Amniotic stem cell (primary cell): ENCODE data around the gene SUCO.
"Not testable (repeated sequence)": the region's sequence is repeated elsewhere in the genome, so short reads cannot be mapped to it uniquely, and the experiment has no call there.

Experiments used
- DNase-seq: peaks from one replicate; lab custom pipeline; 2025; lab: John Stamatoyannopoulos, UW

Gene SUCO

DNA sequence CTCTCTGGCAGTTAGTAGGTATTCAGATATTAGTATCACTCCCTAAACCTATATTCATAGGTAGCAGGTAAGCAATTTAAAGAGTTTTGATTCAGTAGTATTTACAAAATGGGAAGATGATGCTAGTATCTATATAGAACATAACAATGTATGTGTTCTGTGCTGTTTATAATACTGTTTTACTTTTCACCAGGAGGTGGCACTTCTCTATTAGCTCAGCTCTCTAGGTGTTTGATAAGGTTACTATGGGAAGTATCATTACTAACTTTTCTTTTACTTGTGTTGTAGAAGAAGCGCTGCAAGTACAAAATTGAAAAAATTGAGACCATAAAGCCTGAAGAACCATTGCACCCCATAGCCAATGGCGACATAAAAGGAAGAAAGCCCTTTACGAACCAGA, 76.6 kb downstream of the SUCO start:
- no peak for DNase-seq

DNA sequence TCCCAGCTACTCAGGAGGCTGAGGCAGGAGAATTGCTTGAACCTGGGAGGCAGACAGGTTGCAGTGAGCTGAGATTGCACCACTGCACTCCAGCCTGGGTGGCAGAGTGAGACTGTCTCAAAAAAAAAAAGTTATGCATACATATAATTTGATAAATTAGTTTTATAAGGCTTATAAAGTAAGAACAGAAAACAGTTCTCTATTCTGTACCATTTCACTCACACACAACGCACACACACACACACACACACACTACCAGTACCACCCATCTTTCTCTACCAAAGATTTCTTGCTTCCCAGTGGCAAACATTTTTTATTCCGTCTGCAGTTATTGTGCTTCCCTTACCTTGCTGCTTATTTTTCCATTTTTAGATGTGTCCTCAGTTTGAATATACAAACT, 79.5 kb downstream of the SUCO start:
- no peak for DNase-seq

DNA sequence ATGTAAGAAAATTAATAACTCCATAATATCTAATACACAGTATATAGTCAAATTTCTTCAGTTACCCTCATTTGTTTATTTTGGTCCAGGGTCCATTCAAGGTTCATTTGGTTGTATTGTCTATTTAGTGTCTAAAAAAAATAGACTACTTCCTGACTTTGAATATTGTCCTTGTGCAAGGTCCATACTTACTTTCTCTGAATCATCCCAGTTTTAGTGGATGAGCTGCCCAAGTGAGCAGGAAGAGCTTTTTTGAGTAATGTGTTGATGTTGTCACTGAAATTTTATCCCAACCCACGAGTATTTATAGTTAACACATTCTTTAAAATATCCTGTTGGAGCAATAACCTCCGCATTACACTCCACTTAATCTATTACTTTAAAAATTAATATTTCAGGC, 80.3 kb downstream of the SUCO start:
- no peak for DNase-seq

DNA sequence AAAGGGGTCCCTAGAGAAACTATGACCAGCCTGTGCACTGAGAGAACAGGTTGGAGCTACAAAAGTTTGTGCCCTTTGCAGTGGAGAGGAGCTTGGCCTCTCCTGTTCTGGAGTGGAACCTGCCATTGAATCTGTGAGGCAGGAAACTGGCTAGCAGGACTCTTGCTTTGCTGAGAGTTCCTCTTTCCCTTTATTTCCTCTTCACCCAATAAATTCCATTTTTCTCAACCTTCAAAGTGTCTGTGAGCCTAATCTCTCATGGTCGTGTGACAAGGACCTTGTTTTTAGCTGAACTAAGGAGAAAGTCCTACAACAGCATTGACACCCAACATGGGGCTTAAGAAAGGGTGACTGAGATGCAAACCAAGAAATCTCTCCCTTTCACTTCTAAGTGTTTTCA, 83.2 kb downstream of the SUCO start:
- DNase-seq: no peak

DNA sequence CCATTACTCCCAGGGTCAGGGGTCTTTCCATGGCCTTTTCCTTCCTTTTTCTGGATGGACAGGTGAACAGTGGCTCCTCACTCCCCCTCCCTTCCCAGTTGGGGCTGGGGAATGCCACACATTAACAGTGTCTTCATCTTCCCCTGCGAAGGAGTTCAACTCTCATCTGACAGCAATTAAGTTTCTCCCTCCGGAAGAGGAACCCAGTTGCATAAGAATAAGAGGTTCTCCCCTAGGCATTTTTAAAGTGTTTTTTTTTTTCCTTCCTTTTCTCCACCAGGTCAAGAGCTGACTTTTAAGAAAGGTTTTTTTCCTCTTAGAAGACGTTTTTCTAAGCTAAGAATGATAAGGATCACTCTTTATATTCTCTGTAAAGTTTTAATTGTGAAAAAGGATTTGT, 83.7 kb downstream of the SUCO start:
- no peak for DNase-seq

DNA sequence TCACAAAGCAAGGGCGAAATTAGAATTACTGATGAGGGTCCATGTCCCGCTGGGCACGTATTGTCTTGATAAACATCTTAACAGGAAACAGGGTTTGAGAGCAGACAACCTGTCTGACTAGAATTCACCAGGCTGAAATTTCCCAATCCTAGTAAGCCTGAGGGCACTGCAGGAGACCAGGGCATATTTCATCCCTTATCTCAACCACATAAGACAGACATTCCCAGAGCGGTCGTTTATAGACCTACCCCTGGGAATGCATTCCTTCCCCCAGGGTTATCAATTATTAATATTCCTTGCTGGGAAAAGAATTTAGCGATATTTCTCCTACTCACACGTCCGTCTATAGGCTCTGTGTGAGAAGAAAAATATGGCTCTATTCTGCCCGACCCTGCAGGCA, 87.7 kb downstream of the SUCO start:
- DNase-seq: not testable (repeated sequence)

DNA sequence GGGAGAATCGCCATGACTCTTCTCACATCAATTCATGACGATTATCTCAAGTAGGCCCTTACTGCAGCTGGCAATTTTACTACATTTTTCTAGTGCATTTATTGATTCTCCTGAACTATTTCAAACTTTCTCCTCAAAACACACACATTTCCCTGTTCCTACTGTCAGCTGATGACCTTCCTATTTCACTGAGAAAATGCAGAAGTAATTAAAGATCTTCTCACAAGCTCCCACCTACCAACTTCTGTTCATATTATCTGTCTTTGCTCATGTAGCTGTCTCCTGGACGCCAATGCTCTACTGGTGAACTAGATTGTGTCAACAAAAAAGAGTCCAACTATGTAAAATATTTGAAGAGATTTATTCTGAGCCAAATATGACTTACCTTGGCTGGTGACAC, 89.6 kb downstream of the SUCO start:
- no peak for DNase-seq

DNA sequence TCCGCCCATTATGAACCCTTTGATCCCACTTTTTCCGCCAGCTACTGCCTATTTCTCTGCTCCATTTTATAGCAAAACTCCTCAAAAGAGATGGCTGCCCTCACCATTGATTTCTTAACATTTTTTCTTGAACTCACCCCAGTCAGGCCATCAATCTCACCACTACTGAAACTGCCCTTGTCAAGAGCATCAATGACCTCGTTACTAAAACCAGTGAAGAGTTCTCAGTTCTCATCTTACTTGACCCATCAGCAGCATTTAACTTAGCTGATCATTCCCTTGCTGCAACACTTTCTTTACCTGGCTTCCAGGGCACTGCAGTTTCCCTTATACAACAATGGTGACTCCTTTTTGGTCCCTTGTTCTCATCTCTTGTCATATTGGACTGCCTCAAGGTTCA, 90.8 kb downstream of the SUCO start:
- DNase-seq: no peak

DNA sequence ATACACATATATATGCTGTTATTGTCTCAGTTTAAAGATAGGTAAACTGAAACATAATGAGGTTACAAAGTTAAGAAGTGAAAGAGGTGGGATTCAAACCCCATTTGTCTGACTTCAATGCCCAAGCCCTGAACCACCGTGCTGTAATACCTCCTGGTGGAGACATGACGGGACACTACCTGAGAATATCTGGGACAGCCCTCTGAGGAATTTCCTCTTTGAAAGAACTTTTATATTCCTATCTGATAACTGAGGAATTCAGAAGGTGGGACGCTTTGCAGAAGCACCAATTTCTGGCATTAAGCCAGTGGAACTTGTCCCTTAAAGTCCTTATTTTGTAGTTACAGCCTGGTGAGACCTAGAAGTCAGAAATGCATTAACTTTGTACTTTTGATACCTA, 93.9 kb downstream of the SUCO start:
- no peak for DNase-seq

DNA sequence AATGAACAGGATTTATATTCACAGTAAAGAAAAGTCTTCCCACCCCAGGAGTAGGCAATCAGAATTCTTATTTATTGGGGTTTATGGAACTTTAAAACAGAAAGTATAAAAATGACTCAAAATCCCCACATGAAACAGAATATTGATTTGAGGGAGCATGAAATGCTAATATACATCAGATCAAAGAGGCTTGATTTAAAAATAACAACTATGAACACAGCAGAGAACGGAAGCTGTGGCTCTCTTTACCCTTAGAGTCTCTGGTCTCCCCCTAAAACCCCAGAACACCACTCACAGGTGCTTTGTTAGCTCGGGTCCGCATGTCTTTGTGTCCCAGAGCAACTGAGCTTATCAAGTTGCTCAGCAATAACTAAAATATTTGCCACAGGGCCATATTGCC, 94.8 kb downstream of the SUCO start:
- no peak for DNase-seq

DNA sequence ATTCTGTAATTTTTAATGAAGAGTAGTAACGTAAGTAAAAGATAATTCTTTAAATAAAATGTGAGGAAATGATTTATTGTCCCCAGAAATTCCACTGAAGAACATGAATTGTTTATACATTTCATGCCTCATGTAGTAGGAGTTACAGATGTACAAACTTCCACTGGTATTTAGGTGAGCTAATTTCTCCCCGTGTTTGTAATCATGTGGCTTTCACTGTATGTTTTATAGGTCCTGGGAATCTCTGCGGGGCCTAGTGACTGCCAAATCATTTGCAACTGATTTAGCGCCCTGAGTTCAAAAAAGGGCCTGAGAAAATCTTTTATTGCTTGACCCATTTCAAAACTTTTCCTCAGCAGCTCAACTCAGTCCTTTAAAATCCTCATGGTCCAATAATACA, 95.5 kb downstream of the SUCO start:
- DNase-seq: no peak

DNA sequence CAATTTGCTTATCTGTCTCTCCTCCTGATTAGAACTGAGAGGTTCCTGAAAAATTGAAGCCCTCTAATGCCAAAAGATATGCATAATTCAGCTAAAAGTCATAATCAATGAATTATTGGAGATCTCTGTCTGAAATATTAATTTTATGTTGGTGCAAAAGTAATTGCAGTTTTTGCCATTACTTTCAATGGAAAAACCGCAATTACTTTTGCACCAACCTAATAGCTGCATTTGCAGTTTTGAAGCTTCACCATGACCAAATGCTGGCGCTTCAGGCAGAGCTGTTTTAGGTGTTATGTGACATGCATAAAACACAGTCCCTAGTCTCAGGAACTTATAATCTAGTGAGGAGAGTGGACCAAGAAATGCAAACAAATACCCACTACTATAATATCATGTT, 96.2 kb downstream of the SUCO start:
- DNase-seq: no peak

DNA sequence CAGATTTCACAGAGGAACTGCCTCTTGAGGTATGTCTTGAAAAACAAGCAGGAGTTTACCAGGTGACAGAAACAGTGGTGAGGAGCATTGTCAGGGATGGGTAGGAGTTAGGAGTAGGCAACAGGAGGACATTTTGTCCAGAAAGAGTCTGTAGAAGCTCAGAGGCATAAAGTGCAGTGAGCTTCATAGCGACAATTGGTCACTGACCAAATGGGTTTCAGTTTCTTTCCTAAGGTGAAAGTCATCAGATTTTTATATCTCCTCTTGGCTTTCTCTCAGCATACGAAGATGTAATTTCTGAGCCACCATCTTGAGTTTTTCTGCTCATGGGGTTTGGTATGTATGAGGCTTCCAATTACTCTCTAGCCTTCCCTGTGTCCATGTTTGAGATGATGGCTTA, 96.7 kb downstream of the SUCO start:
- no peak for DNase-seq

DNA sequence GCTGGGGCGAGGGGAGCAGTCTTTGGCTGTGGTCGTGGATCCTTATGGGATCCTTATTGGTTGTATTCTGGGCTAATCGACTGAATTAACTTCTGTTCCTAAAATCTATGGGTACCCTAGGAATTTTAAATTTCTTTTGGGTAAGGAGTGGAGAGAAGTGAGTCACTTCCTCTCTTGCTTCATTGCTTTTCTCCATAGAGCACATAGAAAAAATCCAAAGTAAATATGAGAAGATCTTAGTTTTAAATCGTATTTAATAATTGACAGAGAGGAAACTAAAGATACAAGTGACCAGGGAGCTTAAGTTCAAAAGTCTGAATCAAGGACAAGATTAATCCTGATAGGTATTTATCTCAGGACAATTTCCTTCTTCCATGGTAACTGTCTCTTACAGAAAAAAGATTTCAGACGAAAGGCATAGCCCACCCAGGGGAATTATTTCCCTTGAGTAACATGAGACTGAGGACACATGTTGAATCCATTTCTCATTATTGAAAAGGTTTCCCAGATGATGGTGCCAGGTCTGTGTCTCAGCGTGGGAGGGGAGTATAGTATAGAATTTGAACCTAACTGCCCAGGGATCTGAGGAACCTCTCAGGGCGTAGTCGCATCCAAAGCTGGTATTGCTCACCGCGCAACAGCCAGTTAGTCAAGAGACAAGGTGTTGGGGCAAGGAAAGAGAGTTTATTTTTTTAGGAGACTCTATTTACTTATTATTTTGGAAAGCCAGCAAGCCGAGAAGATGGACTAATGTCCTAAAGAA, 97.3 kb downstream of the SUCO start:
- no peak for DNase-seq

DNA sequence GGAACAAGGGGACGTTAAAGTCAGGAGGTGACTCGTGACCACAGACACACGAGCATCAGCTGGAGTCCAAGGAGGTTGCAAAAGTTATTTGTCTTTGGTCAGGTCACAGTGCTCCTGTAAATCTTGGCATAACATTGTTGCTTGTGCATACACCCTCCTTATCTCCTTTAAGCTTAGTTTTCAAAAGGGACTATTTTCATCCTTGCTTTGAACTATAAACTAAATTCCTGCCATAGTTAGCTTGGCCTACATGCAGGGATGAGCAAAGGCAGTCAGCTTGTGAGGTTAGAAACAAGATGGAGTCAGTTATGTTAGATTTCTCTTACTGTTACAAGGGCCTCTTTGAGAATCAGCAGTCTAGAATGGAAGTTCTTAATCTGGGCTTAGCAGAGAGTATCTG, 97.9 kb downstream of the SUCO start:
- no peak for DNase-seq

DNA sequence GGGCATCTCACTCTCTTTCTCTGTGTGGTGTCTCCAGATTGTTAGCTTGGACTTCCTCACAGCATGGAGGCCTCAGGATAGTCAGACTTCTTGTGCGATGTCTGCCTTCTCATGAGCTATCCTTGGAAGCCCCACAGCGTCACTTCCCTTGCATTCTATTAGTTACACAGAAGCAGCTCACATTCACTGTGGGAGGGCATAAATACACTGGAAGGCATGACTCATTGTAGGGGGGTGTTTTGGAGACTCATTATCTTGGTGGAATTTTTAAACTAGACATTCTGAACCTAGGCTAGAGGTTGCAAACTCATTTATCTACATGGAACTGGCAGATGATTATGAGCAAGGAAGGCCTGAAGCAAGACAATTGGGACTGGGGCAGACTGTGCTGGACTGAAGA, 104.6 kb downstream of the SUCO start:
- DNase-seq: no peak

DNA sequence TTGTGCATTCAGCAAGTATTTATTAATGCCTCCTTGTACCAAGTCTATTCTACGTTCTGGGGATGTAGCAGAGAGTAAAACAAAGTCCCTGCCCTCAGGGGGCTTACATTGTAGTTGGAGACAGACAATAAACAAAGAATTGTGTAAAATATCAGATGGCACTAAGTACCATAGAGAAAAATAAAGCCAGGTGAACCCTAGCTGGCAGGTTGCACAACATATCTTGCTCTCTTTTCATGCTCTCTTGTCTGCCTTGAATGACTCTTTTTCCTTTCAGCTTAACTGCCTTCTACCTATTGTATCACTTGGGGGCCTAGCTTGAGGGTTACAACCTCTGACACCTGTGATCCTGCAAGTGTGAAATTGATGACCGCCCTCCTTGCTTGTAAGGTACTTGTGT, 105.3 kb downstream of the SUCO start:
- no peak for DNase-seq

DNA sequence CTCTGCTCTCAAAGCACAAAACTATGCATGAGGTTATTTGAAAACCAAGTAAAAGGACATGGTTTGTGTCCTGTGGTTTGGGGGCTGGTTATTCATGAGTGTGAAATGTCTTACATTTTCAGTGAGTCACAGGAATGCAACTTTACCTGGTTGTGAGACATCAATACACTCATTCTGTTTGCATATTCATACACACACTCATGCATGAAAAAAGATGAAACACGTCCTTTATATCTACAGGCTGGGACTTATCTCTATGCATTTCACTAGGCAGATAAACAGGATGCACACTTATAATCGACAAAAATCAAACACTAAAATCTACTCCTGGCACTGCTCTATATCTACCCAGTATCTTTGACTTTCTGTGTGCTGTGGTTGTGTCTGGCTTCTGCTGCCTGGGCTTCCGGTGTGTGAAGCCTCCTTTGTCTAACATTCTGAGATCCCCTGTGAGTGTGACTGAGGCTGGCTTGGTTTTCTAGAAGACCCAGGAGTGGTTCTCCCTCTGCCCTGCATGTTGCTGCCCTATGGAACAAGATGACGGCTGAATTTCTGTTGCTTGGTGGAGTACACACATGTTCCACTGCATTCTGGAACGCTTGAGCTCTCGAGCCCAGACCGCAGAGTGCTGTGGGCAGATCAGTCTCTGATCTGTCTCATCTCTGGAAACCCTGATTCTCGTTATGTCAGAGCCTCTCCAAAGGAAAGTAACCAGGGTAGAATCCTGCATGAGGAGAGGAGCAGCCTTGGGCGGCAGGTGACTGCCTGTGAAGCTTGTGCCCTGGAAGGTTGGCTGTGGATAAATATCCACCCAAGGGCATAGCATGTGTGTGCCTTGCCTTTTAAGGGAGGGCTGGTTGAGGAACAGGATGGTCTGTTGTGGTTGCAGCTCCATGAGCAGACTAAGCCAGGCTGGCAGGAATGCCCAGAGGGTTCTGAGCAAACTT, 106.2 kb downstream of the SUCO start:
- DNase-seq: peak; percentile 16

DNA sequence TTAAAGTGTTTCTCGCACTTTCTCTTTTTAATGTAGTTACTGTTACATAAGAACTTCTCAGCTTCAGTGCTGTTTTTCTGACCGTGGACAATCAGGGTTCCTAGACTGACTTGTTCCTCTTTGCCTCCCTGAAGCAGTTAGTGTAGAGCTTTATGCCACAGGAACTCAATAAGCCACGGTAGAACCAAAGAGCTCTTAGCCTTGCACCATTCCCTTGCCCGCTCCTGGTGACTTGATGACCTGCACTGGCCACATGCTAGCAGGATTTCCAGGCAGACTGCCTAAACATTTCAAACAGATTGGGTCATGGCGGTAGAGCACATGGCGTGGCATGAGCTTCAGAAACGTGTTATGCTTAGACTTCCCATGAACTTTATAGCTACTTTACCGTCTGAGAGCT, 107.2 kb downstream of the SUCO start:
- no peak for DNase-seq

DNA sequence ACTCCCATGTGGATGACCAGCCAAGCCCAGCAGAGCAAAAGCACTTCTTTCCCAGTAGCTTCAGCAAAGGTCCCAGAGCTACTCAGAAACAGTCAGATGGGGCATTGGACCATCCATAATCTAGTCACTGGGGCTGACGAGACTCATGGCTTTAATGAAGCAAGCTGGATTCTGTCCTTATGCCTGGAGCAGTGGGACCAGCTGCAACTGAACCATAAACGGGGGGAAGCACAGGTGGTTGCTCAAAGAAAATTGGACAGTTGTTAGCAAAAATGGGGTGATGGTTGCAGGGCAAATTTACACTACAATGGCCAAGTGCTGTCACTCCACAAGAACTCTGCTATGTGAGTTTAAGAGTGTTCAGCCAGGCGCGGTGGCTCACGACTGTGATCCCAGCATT, 108.5 kb downstream of the SUCO start:
- no peak for DNase-seq

DNA sequence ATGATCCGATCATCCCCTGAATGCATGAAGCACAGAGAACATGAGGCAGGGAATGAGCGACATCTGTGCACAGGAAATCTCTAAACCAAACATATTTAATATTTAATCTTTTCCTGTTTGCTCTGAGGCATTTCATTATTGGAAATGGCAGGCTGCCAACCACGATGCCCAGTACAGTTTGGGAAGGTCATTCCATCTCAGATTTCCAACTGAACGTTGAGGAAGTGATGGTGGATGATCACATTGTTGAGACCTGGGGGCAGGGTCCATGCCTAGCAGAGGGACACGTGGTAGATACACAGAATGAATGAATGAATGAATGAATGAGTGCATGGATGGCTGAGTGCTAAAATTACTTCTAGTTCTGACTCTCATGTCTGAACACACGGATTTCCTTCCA, 110.0 kb downstream of the SUCO start:
- no peak for DNase-seq

DNA sequence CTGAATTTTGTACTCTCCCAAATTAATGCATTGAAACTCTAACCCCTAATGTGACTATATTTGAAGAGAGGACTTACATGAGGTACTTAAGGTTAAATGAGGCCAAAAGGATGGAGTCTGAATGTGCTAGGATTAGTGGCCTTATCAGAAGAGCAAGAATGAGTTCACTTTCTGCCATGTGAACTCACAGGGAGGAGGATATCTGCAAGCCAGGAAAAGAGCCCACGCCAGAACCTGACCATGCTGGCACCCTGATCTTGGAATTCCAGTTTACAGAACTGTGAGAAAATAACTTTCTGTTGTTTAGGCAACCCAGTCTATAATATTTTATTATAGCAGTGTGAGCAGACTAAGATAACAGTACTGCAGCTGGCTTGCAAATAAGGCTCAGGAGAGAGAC, 113.7 kb downstream of the SUCO start:
- no peak for DNase-seq

DNA sequence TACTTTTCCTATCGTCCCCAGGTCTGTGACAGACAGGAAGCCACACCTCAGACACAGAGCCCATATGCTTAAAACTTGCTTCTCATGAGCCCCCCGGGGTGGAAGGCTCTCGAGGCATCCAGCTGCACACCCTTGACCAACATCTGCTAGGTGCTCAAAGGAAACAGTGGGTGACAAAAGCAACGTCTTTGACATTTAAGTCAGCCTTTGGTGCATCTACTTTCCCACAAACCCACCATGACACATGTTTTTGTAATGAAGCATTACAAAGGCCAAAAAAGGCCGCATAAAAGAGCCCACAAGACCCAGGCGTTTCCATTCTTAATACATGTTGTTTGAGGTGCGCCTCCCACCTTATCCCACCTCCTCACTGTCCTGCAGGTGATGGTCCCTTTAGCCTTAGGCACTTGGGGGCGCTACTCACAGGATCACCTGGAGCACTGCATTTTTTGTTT, 114.2 kb downstream of the SUCO start:
- DNase-seq: no peak
